SKM-1 treated with dmso at 0.1 percent for 144 hours (cell line): ENCODE measurements around the gene R3HDM4.
A peak's percentile ranks its signal among the peaks of the same experiment; 100 is the strongest.
"Not testable (repeated sequence)": the region's sequence is repeated elsewhere in the genome, so short reads cannot be mapped to it uniquely, and the experiment has no call there.

ENCODE experiments used
- DNase-seq: peaks from one replicate; lab custom pipeline; 2025; ENCODE audit not compliant: unreplicated experiment; lab: John Stamatoyannopoulos, UW

Gene R3HDM4

GRCh38 chr19:877992-878660 lies 34.9 kb downstream of the R3HDM4 start:
- not testable (repeated sequence) for DNase-seq

DNA sequence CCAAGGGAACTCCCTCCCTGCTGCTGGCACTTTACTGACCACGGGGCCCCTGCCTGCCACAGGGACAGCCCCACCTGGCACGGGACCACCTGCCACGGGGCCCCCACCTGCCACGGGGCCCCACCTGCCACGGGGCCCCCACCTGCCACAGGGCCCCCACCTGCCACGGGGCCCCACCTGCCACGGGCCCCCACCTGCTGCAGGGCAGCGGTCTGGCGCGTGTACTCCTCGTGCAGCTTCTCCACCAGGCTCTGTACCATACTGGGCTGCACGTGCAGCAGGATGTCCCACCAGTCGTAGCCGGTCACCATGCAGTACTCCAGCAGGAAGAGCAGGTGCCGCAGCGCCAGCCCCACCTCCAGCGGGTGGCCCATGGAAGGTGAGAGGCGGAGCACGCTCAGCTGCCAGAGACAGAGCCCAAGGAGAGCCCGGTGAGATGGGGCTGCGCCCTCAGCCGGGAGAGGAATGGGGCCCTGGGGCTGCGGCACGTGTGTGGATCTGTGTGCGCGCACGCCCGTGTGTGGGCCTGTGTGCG lies 36.2 kb downstream of the R3HDM4 start:
- DNase-seq, result no peak

DNA sequence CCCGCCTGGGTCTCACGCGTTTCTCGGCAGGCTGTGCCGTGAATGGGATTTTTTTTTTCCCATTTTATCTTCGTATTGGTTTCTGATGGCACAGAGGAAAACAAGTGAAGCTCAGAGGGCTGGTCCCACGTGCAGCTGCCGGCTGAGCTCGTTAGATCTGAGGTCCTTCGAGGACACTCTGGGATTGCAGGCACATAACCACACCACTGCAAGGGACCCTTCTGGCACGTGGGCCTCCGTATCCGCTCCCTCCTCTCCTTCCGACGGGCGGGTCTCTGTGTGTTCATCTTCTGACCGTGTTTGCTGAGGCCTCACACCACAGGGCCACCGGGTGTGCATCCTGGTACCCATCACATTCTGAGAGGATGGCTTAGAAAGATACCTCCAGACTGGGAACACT lies 36.9 kb downstream of the R3HDM4 start:
- DNase-seq, result no peak

DNA sequence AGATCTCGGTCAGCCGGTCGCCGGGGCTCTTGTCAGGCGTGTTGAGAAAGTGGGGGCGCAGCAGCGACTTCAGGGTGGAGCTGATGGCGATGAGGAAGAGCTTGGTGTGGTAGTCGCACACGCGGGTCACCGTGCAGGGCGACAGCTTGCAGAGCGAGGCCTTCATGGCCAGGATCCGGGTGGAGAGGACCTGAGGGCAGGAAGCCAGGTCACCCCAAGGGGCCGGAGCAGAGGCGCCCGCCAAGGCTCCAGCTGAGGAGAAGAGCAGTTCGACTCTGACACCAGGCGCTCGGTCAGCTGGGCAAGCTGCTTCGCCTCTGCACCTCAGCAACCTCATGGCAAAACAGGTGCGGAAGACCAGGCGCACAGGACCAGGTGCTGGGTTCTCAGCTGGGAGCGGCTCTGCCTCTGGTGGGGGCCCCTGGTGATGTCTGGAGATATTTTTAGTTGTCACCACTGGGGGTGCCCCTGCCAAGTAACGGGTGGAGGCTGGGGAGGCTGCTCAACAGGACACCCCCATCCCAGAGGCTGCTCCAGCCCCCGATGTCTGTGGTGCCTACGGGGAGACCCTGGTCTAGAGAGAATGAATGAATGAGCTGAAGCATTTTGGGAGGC lies 37.6 kb downstream of the R3HDM4 start:
- no peak for DNase-seq

DNA sequence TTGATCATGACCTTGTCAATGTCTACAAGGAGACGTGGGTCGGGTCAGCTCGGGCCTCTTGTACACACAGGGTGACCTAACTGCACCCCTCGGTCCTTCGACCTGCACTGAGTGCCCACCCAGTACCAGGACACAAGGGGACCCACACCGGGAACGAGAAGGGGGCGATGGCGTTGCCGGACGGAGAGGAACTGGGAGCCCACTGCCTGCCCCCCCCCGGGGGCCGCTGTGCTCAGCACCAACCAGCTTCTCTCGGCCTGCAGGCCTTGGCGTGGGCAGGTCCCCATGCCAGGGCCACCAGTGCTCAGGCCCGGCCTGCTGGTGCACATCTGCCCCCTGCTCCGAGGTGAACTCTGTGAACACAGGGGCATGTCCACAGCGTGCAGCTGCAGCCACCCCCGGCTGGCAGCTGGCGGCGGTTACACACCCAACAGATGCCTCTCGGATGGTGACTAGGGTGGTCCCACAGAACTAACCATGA lies 39.4 kb downstream of the R3HDM4 start:
- no peak for DNase-seq

DNA sequence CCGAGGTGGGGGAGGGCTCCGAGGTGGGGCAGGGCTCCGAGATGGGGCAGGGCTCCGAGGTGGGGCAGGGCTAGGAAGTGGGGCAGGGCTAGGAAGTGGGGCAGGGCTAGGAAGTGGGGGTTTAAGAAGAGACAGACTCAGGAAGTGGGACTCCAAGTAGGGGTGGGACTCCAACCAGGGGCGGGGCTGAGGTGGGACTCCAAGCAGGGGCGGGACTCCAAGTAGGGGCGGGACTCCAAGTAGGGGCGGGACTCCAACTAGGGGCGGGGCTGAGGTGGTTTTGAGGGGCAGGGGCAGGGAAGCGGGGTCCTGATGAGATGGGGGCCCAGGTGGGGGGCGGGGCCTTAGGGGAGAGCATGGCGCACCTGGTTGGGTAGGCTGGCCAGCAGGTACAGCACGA lies 39.9 kb downstream of the R3HDM4 start:
- DNase-seq, result no peak

DNA sequence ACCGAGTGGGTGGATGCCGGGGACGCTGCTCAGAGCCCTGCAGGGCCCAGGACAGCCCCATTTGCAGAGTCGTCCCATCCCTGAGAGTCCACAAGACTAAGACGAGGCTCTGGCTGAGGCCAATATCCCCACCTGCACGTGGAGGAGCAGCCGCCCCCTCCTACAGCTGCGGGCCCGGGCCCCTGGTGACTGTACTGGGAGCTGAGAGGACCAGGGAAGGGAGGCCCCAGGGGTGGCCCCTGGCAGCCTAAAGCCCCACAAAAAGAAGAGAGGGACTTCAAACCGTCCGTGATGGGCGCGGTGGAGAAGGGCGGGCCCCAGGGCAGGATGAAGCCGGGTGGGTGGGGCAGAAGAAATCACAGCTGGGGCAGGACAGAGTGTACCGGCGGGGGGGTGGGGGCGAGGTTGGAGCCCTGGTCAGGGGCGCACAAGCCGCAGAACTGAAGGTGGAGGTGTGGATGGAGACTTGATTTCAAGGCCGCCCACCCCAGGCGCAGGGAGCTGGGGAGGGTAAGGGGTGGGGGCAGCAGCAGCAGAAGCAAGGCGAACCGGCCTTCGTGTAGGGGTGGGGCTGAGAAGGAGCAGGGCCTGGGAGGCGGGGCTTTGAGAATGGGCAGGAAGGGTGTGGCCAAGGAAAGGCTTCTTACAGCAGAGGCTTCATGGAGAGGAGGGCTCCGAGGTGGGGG lies 40.6 kb downstream of the R3HDM4 start:
- DNase-seq, result peak; percentile 6

DNA sequence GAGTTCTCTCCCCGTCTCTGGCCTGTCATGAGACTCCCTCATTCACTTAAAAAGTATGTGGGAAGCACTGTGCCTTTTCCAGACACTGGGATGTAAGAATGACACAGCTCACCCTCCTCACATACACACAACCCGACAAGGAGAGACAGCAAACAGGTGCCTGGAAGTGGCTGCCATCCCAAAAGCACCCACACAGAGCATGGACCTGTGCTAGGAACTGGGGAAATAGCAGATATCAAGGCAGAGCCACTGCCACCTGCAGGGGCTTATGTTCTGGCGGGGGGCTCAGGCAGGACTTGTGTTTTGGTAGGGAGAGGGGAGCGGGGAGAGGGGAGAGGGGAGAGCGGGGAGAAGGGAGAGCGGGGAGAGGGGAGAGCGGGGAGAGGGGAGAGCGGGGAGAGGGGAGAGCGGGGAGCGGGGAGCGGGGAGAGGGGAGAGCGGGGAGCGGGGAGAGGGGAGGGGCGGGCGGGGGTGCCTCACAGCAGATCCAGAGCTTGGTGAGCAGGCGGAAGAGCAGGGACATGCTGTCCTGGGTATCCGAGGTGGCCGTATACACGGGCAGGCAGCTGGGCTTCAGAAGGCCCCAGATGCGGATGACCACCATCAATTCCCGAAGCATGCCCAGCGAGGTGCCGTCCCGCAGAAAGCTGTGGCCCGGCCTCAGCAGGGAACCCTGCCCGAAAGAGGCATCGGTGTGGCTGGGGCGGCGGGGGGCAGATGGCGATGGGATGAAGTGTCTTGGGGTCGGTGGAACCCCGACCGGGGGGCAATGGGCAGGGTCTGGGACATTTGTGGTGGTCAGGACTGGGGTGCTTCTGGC lies 41.4 kb downstream of the R3HDM4 start:
- no peak for DNase-seq

DNA sequence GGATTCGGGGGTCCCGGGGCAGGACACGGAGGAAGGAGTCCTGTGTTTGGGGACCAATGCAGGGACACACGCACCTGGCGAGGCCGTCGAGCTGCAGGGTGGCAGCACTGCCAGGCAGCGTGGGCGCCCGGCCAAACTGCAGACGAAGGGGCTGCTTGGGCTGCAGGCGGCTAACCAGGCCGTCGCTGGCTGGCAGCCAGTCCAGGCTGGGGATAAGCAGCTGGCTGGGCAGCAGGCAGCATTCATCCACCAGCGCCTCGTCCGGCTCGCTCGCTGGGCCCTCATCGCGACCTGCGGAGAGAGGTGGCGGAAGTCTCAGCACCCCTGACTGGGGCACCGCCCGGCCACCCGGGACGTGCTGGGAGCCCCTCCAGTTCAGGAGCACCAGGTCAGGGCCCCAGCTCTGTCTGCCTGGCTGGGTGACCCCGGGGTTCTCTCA lies 42.0 kb downstream of the R3HDM4 start:
- no peak for DNase-seq

DNA sequence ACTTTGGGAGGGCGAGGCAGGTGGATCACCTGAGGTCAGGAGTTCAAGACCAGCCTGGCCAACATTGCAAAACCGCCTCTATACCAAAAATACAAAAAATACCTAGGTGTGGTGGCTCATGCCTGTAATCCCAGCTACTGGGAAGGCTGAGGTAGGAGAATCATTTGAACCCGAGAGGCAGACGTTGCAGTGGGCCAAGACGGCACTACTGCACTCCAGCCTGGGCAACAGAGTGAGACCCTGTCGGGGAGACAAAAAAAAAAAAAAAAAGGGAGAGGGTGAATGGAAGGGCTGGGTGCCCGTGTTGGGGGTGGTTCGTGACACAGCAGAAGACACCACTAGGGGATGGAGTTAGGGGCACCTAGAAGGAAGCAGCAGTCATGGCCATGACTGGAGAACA lies 42.7 kb downstream of the R3HDM4 start:
- no peak for DNase-seq

GRCh38 chr19:869245-870177 lies 43.5 kb downstream of the R3HDM4 start:
- DNase-seq, result no peak

GRCh38 chr19:868458-869244 lies 44.4 kb downstream of the R3HDM4 start:
- DNase-seq, result no peak

DNA sequence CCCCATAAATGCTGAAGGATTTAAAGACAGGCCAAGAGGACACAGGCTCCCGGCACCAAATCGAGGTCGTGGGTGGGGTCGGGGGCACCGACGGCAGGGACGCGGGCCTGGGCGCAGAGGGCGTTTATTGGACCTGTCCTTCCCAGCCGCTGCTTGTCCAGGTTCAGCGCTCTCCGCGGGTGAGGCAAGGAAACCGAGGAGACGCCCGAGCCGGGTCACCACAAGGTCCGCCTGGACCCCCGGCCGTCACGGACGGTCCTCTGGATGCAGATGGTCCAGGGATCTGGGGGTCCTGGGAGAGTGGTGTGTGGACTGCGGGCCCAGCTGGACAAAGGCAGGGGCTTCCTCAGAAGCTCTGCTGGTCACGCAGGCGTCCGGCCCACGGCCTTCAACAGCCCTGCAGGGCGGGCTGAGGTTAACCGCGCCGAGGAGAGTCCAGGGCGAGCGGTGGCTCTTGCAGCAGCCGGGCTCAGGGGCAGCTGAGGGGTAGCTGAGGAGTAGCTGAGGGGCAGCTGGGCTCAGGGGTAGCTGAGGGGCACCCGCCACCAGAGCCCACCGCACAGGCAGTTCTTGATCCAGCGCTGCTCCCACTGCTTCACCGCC lies 45.1 kb downstream of the R3HDM4 start:
- no peak for DNase-seq

DNA sequence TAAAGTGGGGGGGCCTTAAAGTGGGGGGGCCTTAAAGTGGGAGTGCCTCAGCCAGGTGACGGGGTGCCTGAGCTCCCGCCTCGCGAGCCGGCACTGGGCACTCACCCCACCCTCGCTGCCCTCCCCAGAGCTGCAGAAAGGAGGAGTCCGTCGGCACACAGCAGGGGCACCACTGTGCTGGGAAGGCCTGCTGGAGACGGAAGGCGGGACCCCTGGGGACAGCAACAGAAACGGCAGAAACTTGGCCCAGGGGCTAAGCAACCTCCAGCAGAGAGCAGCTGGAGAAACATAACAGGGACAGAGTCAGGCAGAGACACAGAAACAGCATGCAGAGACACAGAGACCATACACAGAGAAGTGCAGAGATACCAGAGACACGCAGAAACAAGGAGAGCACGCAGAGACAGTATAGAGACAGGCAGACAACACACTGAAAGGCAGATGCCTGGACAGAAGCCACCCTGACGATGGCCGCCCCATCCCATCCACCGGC lies 45.7 kb downstream of the R3HDM4 start:
- DNase-seq, result no peak

DNA sequence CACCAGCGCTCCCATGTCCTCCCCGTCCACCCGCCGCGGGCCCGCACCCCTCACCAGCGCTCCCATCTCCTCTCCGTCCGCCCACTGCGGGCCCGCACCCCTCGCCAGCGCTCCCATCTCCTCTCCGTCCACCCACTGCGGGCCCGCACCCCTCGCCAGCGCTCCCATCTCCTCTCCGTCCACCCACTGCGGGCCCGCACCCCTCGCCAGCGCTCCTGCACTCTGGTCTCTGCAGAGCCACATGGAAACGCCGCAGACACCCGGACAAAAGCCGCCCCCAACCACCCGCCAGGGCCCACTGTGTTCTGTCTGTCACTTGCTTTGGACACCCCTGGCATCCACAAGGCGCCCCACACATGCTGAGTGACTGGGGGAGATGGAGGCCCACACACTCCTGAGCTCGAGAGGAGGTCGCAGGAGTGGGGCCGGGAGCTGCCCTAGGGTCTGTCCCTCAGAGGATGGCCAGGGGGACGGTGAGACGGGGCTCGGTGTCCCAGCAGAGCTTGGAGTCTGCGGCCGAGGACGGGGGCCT lies 46.2 kb downstream of the R3HDM4 start:
- DNase-seq, result no peak

DNA sequence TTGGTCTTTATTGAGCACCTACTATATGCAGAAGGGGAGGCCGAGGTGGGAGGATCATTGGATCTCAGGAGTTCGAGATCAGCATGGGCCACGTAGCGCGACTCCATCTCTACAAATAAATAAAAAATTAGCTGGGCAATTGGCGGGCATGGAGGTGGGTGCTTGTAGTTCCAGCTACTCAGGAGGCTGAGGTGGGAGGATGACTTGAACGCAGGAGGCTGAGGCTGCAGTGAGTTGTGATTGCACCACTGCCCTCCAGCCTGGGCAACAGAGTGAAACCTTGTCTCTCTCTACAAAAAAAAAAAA lies 49.8 kb downstream of the R3HDM4 start:
- DNase-seq, result no peak

DNA sequence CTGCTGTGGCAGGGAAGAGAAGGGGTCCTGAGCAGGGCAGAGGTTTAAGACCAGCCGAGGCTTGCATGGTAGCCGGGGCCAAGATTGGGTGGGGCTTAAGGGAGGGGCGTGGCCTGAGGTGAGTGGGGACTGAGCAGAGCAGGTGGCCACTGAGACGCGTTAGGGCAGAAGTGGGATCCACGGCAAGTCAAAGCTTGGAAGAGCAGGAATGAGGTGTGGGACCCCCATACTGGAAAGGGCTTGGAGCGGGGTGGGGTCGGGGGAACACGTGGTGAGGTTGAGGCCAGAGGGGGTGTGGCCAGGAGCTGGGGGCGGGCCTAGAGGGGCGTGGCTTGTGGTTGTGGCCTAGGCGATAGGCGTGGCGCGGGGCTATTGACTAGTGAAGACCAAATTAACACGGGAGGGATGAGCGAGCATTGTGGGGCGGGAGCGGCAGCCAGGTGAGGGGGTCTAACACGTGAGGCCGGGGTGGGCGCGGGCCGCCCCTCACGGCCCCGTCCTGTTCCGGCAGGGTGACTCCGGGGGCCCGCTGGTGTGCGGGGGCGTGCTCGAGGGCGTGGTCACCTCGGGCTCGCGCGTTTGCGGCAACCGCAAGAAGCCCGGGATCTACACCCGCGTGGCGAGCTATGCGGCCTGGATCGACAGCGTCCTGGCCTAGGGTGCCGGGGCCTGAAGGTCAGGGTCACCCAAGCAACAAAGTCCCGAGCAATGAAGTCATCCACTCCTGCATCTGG lies 50.3 kb downstream of the R3HDM4 start:
- DNase-seq, result no peak
